Natural killer cell (primary cell): ENCODE data around the gene SERHL2. TPM values are rescaled to one million over a fixed set of nuclear protein-coding genes. Genes with fewer than 3 reads are reported as not detected.

Experiments
- ATAC-seq, 3 donors: fragments of 150-1000 bp in 2 of 3; fragments of 200-7000 bp in 1 of 3; cut with Tn5 transposase; 1 replicate in 1 of 3; 2 replicates in 2 of 3; pipeline ENCODE4 v1.10.0; 2021; ENCODE audit warnings: mild to moderate bottlenecking in 2 of 3, moderate library complexity in 2 of 3
- DNase-seq, 2 donors: peaks; one replicate each; pipeline versions ENCODE4 v3.0.0 to v3.0.0-alpha.2; 2013 to 2021; ENCODE audit warnings: mixed read lengths in 1 of 2
- H3K27ac ChIP-seq: one replicate; pipeline ENCODE4 v1.5.1; 2013; ENCODE audit warnings: mild to moderate bottlenecking, low read length
- H3K27me3 ChIP-seq: one replicate; pipeline ENCODE4 v1.6.1; 2013; ENCODE audit warnings: low read length; ENCODE audit not compliant: control insufficient read depth, insufficient read depth
- H3K36me3 ChIP-seq: one replicate; pipeline ENCODE4 v1.6.1; 2013; ENCODE audit warnings: low read length; ENCODE audit not compliant: control insufficient read depth, insufficient read depth
- H3K4me1 ChIP-seq: one replicate; pipeline ENCODE4 v1.6.1; 2013; ENCODE audit warnings: low read length; ENCODE audit not compliant: control insufficient read depth, insufficient read depth
- H3K4me3 ChIP-seq: one replicate; pipeline ENCODE4 v1.5.1; 2013; ENCODE audit warnings: low read length
- H3K9me3 ChIP-seq: one replicate; pipeline ENCODE4 v1.6.1; 2013; ENCODE audit warnings: low read length; ENCODE audit not compliant: control insufficient read depth, insufficient read depth
- H3K27ac Mint-ChIP-seq, 2 donors: one replicate each; pipeline ENCODE4 v1.8.0; 2022; ENCODE audit warnings: mild to moderate bottlenecking in 2 of 2, mixed read lengths in 2 of 2, moderate library complexity in 1 of 2
- H3K27me3 Mint-ChIP-seq, 2 donors: one replicate each; pipeline ENCODE4 v1.8.0; 2022; ENCODE audit warnings: low read depth in 2 of 2, mixed read lengths in 2 of 2
- H3K36me3 Mint-ChIP-seq: one replicate; pipeline ENCODE4 v1.8.0; 2022; ENCODE audit warnings: mixed read lengths
- H3K4me1 Mint-ChIP-seq, 2 donors: one replicate each; pipeline ENCODE4 v1.8.0; 2022; ENCODE audit warnings: mixed read lengths in 2 of 2
- H3K4me3 Mint-ChIP-seq: one replicate; pipeline ENCODE4 v1.8.0; 2022; ENCODE audit warnings: mild to moderate bottlenecking, moderate library complexity, mixed read lengths
- H3K9me3 Mint-ChIP-seq, 2 donors: one replicate each; pipeline ENCODE4 v1.8.0; 2022; ENCODE audit warnings: mixed read lengths in 2 of 2
- WGBS: methylation state at CpG from one replicate; pipeline ENCODE4 v1.1.7; 2013; ENCODE audit warnings: missing lambda C conversion rate; ENCODE audit not compliant: insufficient coverage; 5-methylcytosine and 5-hydroxymethylcytosine counted together
- intact Hi-C: fragments of 100-400 bp; cut with micrococcal nuclease; formaldehyde crosslinking; loops from one replicate; pipeline ENCODE4 v1.14.2; 2022
- total RNA-seq, 4 donors: library from RNA; stranded (reverse); fragments of 120-200 nt in 1 of 4; gene quantifications; one replicate each; pipeline versions ENCODE4 v1.2.3 to v1.2.4, GENCODE V29; 2013 to 2022
- TF ChIP-seq, protein P1 (sequence below): fragments of 200-600 bp; IDR thresholded peaks from one replicate; pipeline ENCODE4 v1.8.0; 2022; ENCODE audit warnings: antibody characterized with exemption

Gene SERHL2
- total RNA-seq, 3 donors from 2014 or later (not counting 1 experiment from before 2014, with no cell fraction given), result 0.23 to 0.48 TPM; not detected in 1

DNA sequence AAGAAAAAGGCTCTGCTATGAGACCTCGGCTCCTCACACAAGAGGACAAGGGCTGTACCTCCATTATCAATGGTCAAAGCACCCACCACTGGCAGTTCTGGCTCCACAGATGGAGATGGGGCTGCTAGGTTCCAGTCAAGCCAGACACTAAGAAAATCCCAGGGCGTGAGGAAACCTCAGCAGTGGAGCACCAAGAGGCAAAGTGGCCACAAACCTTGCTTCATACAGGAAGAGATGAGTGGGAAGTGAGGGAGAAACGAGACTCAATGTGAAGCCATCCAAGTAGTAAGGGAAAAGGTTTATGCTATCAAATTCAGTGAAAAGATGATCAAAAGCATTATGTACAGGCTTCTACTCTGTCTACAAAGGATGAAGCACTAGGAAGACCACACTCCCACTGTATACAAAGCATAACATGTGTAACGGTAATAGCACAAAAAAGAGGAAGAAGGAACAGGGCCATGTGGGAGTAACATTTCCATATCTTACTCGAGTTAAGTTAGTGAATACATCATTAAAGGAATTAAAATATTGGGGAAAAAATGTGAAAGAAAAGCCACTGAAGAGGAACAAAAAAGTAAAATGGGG, 33.9 kb downstream of the SERHL2 start:
- no peaks in the 10 kb centered on the region for H3K36me3 Mint-ChIP-seq
- H3K36me3 ChIP-seq, result peaks cover 67% of the 10 kb centered on the region
- no peak overlapping the region for H3K4me3 ChIP-seq
- H3K4me1 Mint-ChIP-seq, result peaks cover 0 to 14% of the 10 kb centered on the region in 2 donors
- DNase-seq (no peak), ATAC-seq (no peak)
- peak overlapping the region in 1 of 2 donors; percentile 32 for H3K27ac Mint-ChIP-seq
- H3K27me3 ChIP-seq, result no peaks in the 10 kb centered on the region
- no peaks in the 10 kb centered on the region for H3K9me3 ChIP-seq
- no peaks in the 10 kb centered on the region for H3K27me3 Mint-ChIP-seq
- H3K9me3 Mint-ChIP-seq, result no peaks in the 10 kb centered on the region
- no peak overlapping the region for H3K27ac ChIP-seq
- WGBS, result 76% methylated on average over 4 of the region's 5 CpGs
- TF ChIP-seq, protein P1, sequence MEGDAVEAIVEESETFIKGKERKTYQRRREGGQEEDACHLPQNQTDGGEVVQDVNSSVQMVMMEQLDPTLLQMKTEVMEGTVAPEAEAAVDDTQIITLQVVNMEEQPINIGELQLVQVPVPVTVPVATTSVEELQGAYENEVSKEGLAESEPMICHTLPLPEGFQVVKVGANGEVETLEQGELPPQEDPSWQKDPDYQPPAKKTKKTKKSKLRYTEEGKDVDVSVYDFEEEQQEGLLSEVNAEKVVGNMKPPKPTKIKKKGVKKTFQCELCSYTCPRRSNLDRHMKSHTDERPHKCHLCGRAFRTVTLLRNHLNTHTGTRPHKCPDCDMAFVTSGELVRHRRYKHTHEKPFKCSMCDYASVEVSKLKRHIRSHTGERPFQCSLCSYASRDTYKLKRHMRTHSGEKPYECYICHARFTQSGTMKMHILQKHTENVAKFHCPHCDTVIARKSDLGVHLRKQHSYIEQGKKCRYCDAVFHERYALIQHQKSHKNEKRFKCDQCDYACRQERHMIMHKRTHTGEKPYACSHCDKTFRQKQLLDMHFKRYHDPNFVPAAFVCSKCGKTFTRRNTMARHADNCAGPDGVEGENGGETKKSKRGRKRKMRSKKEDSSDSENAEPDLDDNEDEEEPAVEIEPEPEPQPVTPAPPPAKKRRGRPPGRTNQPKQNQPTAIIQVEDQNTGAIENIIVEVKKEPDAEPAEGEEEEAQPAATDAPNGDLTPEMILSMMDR, result no peak
- H3K4me1 ChIP-seq, result no peaks in the 10 kb centered on the region
- intact Hi-C loops, result no loop called here
- peak overlapping the region; percentile 13 for H3K4me3 Mint-ChIP-seq

DNA sequence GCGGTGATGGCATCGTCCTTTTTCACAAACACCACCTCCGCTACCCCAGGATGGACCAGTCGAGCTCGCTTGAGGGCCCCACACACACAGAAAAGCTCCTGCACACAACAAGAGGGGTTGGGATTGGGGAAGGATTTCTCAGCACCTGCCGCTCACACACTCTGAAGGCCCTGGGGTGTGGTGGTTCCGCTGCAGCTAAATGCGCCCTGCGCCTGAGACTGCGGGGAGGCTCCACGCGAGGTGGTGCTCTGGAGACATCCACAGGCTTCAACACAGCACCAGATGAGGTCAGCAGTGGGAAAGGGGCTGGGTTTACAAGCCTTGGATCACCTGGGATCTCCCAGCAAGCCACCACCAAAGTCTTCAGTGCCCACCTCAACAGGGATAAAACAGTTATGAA, 38.2 kb downstream of the SERHL2 start:
- Histone ChIP-seq H3K27ac (no peak overlapping the region), H3K27me3 (no peaks in the 10 kb centered on the region), H3K9me3 (no peaks in the 10 kb centered on the region), H3K36me3 (peaks cover 75% of the 10 kb centered on the region), H3K4me3 (no peak overlapping the region), H3K4me1 (no peaks in the 10 kb centered on the region)
- no peak for ATAC-seq
- Mint-ChIP-seq H3K4me3 (no peak overlapping the region), H3K36me3 (no peaks in the 10 kb centered on the region), H3K27me3 (no peaks in the 10 kb centered on the region), H3K27ac (no peak overlapping the region), H3K9me3 (no peaks in the 10 kb centered on the region), H3K4me1 (peaks cover 0 to 5% of the 10 kb centered on the region in 2 donors)
- TF ChIP-seq, protein P1, result no peak
- WGBS, result 95% methylated on average over 12 of the region's 12 CpGs
- intact Hi-C loops, result no loop called here
- DNase-seq, result no peak

DNA sequence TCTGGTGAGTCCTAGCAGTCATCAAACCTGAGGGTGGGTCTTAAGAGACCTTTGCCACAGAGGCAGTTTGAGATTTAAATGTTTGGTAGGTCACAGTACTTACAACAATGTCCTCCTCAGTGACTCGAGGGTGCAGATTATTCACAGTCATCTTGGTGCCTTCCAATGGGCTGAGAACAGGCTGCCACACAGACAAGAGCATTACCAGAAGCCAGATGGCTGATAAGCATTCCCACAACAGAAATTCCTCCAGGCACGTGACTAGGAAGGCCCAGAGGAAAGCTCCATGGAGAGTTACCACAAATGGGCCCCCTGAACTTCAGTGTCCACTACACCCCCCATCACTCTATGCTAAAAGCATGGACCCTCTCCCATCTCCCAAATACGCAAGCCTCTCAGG, 41.7 kb downstream of the SERHL2 start:
- H3K27ac Mint-ChIP-seq, result no peak overlapping the region
- no peaks in the 10 kb centered on the region for H3K36me3 Mint-ChIP-seq
- intact Hi-C loops, result no loop called here

More for the DNA sequence above, 41.7 kb downstream of the SERHL2 start:
- Histone ChIP-seq H3K27ac (no peak overlapping the region), H3K36me3 (peaks cover 73% of the 10 kb centered on the region), H3K4me3 (no peak overlapping the region), H3K4me1 (no peaks in the 10 kb centered on the region), H3K9me3 (no peaks in the 10 kb centered on the region), H3K27me3 (no peaks in the 10 kb centered on the region)
- ATAC-seq, result no peak
- no peak overlapping the region for H3K4me3 Mint-ChIP-seq
- H3K27me3 Mint-ChIP-seq, result no peaks in the 10 kb centered on the region
- H3K4me1 Mint-ChIP-seq, result no peaks in the 10 kb centered on the region
- DNase-seq, result no peak
- TF ChIP-seq, protein P1, result no peak
- no peaks in the 10 kb centered on the region for H3K9me3 Mint-ChIP-seq
- WGBS, result 94% methylated on average over 3 of the region's 3 CpGs
